Measurements from ENCODE around the gene PLEKHH3.

PLEKHH3 gene

GRCh38 chr17:42686520-42687128, 9.8 kb upstream of the PLEKHH3 start:
- DNase-seq (ENCODE audit: extremely low read depth, low read depth): no peak
- no peak for TF ChIP-seq CTCF (IDR thresholded peaks at IDR 0.05; ENCODE audit: low read depth, low read length)

GRCh38 chr17:42685831-42686230, 9.0 kb upstream of the PLEKHH3 start:
- DNase-seq (ENCODE audit: extremely low read depth, low read depth): no peak
- TF ChIP-seq CTCF (IDR thresholded peaks at IDR 0.05; ENCODE audit: low read depth, low read length): no peak

GRCh38 chr17:42684929-42685556, 8.2 kb upstream of the PLEKHH3 start:
- TF ChIP-seq CTCF (IDR thresholded peaks at IDR 0.05; ENCODE audit: low read depth, low read length): no peak
- DNase-seq (ENCODE audit: extremely low read depth, low read depth): no peak

- DNase-seq (ENCODE audit: extremely low read depth, low read depth): no peak
Measured at GRCh38 chr17:42683407-42684034, 6.7 kb upstream of the PLEKHH3 start.

GRCh38 chr17:42682722-42683403, 6.1 kb upstream of the PLEKHH3 start:
- TF ChIP-seq CTCF (IDR thresholded peaks at IDR 0.05; ENCODE audit: low read depth, low read length): no peak
- DNase-seq (ENCODE audit: extremely low read depth, low read depth): no peak

More at GRCh38 chr17:42683407-42684034, 6.7 kb upstream of the PLEKHH3 start:
- TF ChIP-seq CTCF (IDR thresholded peaks at IDR 0.05; ENCODE audit: low read depth, low read length): no peak

GRCh38 chr17:42681976-42682721, 5.4 kb upstream of the PLEKHH3 start, which contains the start of gene CNTNAP1:
Gene CNTNAP1 (plus strand): TSS chr17:42682531. CDS start chr17:42682830, 299 bp downstream.
- TF ChIP-seq CTCF (IDR thresholded peaks at IDR 0.05; ENCODE audit: low read depth, low read length): no peak
- no peak for DNase-seq (ENCODE audit: extremely low read depth, low read depth)
